HG02588 (cell line): ENCODE data around the gene VAV3.

ENCODE experiments used
- ATAC-seq: cut with Tn5 transposase; IDR thresholded peaks from one replicate; pipeline ENCODE4 v1.9.1; 2021; ENCODE audit warnings: mild to moderate bottlenecking, moderate library complexity; ENCODE audit not compliant: unreplicated experiment

The VAV3 gene

GRCh38 chr1:107972391-107973180, 7.6 kb upstream of the VAV3 start:
- ATAC-seq, result no peak

- ATAC-seq, result no peak
These were observed 1.6 kb upstream of the VAV3 start for GRCh38 chr1:107966550-107966949.

GRCh38 chr1:107964336-107965109, 457 bp downstream of the VAV3 start:
- ATAC-seq, result peak; percentile 5

GRCh38 chr1:107963601-107964335, 1.2 kb downstream of the VAV3 start:
- peak; percentile 84 for ATAC-seq

- ATAC-seq, result no peak
These were observed 2.0 kb downstream of the VAV3 start for GRCh38 chr1:107963008-107963407.

- ATAC-seq, result no peak
These were observed 10.1 kb downstream of the VAV3 start for GRCh38 chr1:107954719-107955415.

- no peak for ATAC-seq
These were observed 10.9 kb downstream of the VAV3 start for GRCh38 chr1:107954126-107954525.

- no peak for ATAC-seq
These were observed 11.4 kb downstream of the VAV3 start for GRCh38 chr1:107953556-107953955.

- ATAC-seq, result no peak
These were observed 12.0 kb downstream of the VAV3 start for GRCh38 chr1:107952989-107953388.

- ATAC-seq, result no peak
These were observed 14.5 kb downstream of the VAV3 start for GRCh38 chr1:107950464-107950863.

GRCh38 chr1:107949467-107950253, 15.3 kb downstream of the VAV3 start:
- peak; percentile 73 for ATAC-seq

GRCh38 chr1:107946794-107947193, 18.2 kb downstream of the VAV3 start:
- no peak for ATAC-seq

GRCh38 chr1:107943694-107944093, 21.3 kb downstream of the VAV3 start:
- ATAC-seq, result no peak

- ATAC-seq, result no peak
These were observed 22.2 kb downstream of the VAV3 start for GRCh38 chr1:107942814-107943213.

- no peak for ATAC-seq
These were observed 23.4 kb downstream of the VAV3 start for GRCh38 chr1:107941531-107941930.

GRCh38 chr1:107941123-107941522, 23.9 kb downstream of the VAV3 start:
- no peak for ATAC-seq

- ATAC-seq, result no peak
These were observed 24.3 kb downstream of the VAV3 start for GRCh38 chr1:107940701-107941100.

GRCh38 chr1:107940017-107940577, 24.9 kb downstream of the VAV3 start:
- no peak for ATAC-seq

- no peak for ATAC-seq
These were observed 25.7 kb downstream of the VAV3 start for GRCh38 chr1:107939256-107939655.
